OCI-LY7 (cell line): ENCODE results near the gene CPA3. TPM values are rescaled to one million over a fixed set of nuclear protein-coding genes. Genes with fewer than 3 reads are reported as not detected.

Source experiments
- BruUV-seq: library from RNA; stranded (reverse); fragments of 400-500 nt; replicated peaks from 2 replicates; lab custom pipeline; 2021; lab: Mats Ljungman, UMichigan
- CTCF ChIA-PET: fragments of 300-600 bp; sonication (Branson Sonifier 250); formaldehyde crosslinking; loops from one replicate; lab custom pipeline; 2022; ENCODE audit warnings: antibody characterized with exemption; ENCODE audit not compliant: unreplicated experiment; lab: Charles Lee
- POLR2A ChIA-PET: fragments of 300-600 bp; sonication (Branson Sonifier 250); formaldehyde crosslinking; loops from one replicate; lab custom pipeline; 2022; ENCODE audit warnings: antibody characterized with exemption; lab: Charles Lee
- DNase-seq: peaks from one replicate; pipeline ENCODE4 v3.0.0-alpha.2; 2015; ENCODE audit warnings: low spot score
- H2AFZ ChIP-seq: fragments of 200-600 bp; sonication (generic), shearing (Covaris generic); 2 replicates; pipeline ENCODE4 v1.6.1; 2014; ENCODE audit warnings: mild to moderate bottlenecking, antibody characterized with exemption, low read length, moderate library complexity
- H3K27ac ChIP-seq: fragments of 200-600 bp; sonication (generic); 2 replicates; pipeline ENCODE4 v1.5.1; 2014; ENCODE audit warnings: mixed run types, low read depth, mild to moderate bottlenecking, moderate library complexity, low read length, inconsistent platforms; ENCODE audit not compliant: poor library complexity, severe bottlenecking
- H3K36me3 ChIP-seq: fragments of 200-600 bp; sonication (generic); 2 replicates; pipeline ENCODE4 v1.6.1; 2014; ENCODE audit warnings: mild to moderate bottlenecking, antibody characterized with exemption, low read length, moderate library complexity, mixed read lengths; ENCODE audit not compliant: insufficient read depth
- H3K4me1 ChIP-seq: fragments of 200-600 bp; sonication (generic); 2 replicates; pipeline ENCODE4 v1.5.1; 2014; ENCODE audit warnings: mild to moderate bottlenecking, low read length; ENCODE audit not compliant: insufficient read depth, poor library complexity, severe bottlenecking
- H3K4me2 ChIP-seq: fragments of 200-600 bp; sonication (generic); 2 replicates; pipeline ENCODE4 v1.6.1; 2014; ENCODE audit warnings: mild to moderate bottlenecking, low read length
- H3K4me3 ChIP-seq: fragments of 200-600 bp; sonication (generic); 2 replicates; pipeline ENCODE4 v1.5.1; 2014; ENCODE audit warnings: mild to moderate bottlenecking, low read depth, low read length; ENCODE audit not compliant: poor library complexity, severe bottlenecking
- H3K79me2 ChIP-seq: fragments of 200-600 bp; sonication (generic); 2 replicates; pipeline ENCODE4 v1.6.1; 2016; ENCODE audit warnings: low read depth, mild to moderate bottlenecking, low read length, moderate library complexity, mixed read lengths; ENCODE audit not compliant: insufficient read depth
- H3K9me2 ChIP-seq: fragments of 200-600 bp; sonication (generic); 2 replicates; pipeline ENCODE4 v1.6.1; 2016; ENCODE audit warnings: mild to moderate bottlenecking, low read length, mixed read lengths; ENCODE audit not compliant: insufficient read depth
- H3K9me3 ChIP-seq: fragments of 200-600 bp; sonication (generic); 2 replicates; pipeline ENCODE4 v1.6.1; 2014; ENCODE audit warnings: mild to moderate bottlenecking, mixed run types, low read length, mixed read lengths
- H4K20me1 ChIP-seq: fragments of 200-600 bp; sonication (generic); 2 replicates; pipeline ENCODE4 v1.6.1; 2014; ENCODE audit warnings: mild to moderate bottlenecking, antibody characterized with exemption, low read length, moderate library complexity, mixed read lengths; ENCODE audit not compliant: insufficient read depth
- EZH2phosphoT487 ChIP-seq: fragments of 200-600 bp; sonication (generic); IDR thresholded peaks from 2 replicates; pipeline ENCODE4 v1.6.1; 2018; ENCODE audit warnings: low read depth, borderline replicate concordance, mild to moderate bottlenecking, mixed run types, antibody characterized with exemption, low read length, moderate library complexity, mixed read lengths
- intact Hi-C: fragments of 100-400 bp; cut with micrococcal nuclease; formaldehyde crosslinking; loops from one replicate; pipeline ENCODE4 v1.10.0; 2022; ENCODE audit not compliant: unreplicated experiment
- total RNA-seq, 2 experiments: library from RNA; depleted of rRNA in 1 of 2; stranded (reverse); fragments of >200 nt in 1 of 2; shearing (Covaris generic) in 1 of 2; gene quantifications; 2 replicates each; pipeline ENCODE4 v1.2.3, GENCODE V29; 2014 to 2022
- TF ChIP-seq, protein P1 (sequence below): fragments of 200-600 bp; sonication (generic); conservative IDR thresholded peaks from 2 replicates; pipeline ENCODE4 v1.5.1; 2014; ENCODE audit warnings: mild to moderate bottlenecking, antibody characterized with exemption, low read length, moderate library complexity, mixed read lengths

Gene CPA3
- total RNA-seq, 2 experiments from 2014 or later: not detected

DNA sequence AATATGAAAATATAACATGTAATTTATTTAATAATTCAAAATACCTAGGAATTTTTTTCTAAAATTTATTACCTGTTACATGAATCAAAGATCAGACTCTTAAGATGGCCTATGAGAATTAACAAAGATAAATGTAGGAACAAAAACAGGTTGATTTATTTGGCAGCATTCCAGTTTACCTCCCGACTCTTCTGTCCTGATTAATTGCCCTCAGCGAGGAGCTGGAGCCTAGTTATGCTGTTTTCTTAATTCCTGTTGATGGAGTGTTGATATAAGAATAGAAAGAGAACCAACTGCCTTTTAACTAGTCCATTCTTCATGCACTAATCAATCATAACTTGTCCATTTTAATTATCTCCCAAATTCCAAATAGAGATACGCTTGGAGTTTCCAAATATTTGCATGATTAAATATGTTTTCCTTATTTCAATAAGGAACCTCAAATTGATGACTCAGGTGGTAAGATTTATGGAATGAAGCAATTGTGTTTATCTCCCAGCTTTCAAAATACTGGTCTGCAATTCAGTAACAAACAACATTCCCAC lies 48.0 kb upstream of the CPA3 start:
- no peak for DNase-seq
- Histone ChIP-seq H3K36me3 (no peaks in the 10 kb centered on the region), H2AFZ (no peak overlapping the region), H4K20me1 (no peaks in the 10 kb centered on the region), H3K9me3 (no peaks in the 10 kb centered on the region), H3K79me2 (no peaks in the 10 kb centered on the region), H3K4me1 (no peaks in the 10 kb centered on the region), H3K4me3 (no peak overlapping the region), H3K27ac (no peak overlapping the region), H3K9me2 (no peaks in the 10 kb centered on the region), H3K4me2 (no peak overlapping the region)
- ChIA-PET POLR2A (no interaction called here), CTCF (no interaction called here)
- intact Hi-C loops: no loop called here
- BruUV-seq: no TSS peak
- TF ChIP-seq, protein P1, sequence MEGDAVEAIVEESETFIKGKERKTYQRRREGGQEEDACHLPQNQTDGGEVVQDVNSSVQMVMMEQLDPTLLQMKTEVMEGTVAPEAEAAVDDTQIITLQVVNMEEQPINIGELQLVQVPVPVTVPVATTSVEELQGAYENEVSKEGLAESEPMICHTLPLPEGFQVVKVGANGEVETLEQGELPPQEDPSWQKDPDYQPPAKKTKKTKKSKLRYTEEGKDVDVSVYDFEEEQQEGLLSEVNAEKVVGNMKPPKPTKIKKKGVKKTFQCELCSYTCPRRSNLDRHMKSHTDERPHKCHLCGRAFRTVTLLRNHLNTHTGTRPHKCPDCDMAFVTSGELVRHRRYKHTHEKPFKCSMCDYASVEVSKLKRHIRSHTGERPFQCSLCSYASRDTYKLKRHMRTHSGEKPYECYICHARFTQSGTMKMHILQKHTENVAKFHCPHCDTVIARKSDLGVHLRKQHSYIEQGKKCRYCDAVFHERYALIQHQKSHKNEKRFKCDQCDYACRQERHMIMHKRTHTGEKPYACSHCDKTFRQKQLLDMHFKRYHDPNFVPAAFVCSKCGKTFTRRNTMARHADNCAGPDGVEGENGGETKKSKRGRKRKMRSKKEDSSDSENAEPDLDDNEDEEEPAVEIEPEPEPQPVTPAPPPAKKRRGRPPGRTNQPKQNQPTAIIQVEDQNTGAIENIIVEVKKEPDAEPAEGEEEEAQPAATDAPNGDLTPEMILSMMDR: no peak
- no peak for TF ChIP-seq EZH2phosphoT487

DNA sequence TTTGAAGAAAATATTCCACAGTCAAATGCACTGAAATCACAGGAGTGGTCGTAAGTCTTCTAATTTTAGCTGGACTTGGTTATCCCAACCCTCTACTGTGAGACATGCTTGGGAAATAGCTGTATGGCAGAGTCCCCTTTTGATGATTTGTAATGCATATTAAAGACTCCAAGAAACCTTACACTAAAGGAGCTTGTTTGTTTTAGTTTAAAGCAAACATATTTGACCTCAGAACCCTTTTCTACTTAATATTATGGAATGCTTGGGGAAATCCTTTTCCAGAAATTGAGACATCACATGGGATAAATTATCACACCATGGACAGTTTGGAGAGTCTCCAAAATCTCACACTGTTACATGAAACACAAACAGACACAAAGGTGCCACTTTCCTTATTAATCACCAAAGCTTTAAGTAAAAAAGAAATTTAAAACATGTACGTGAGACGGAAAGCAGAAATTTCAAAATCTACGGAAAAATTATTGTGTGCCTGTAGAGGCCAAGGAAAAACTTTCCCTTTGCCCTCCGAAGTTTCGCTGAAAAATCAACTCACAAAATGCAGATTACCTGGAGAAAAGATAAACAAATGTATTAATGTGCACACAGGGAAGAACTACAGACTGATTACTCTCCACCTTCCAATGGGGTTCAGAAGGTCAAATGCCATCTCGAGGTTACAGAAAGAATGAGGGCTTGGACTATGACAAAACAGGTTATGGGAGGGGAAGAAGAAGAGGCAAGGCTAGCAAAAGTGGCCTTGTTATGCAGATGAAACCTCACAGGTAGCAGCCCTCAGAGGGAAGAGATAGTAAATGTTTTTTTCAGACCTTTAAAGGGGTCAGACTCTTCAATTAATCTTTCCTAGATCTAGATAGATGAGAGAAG lies 44.5 kb upstream of the CPA3 start:
- Histone ChIP-seq H2AFZ (no peak overlapping the region), H3K27ac (no peak overlapping the region)
- intact Hi-C loops: no loop called here

More for the DNA sequence above, 44.5 kb upstream of the CPA3 start:
- no peaks in the 10 kb centered on the region for H3K4me1 ChIP-seq
- TF ChIP-seq, protein P1: no peak
- no peak for TF ChIP-seq EZH2phosphoT487
- ChIA-PET CTCF (no interaction called here), POLR2A (no interaction called here)
- no peak for DNase-seq
- no peaks in the 10 kb centered on the region for H3K9me2 ChIP-seq
- no peaks in the 10 kb centered on the region for H3K9me3 ChIP-seq
- no peaks in the 10 kb centered on the region for H4K20me1 ChIP-seq
- H3K4me3 ChIP-seq: no peak overlapping the region
- no peaks in the 10 kb centered on the region for H3K36me3 ChIP-seq
- BruUV-seq: no TSS peak
- no peak overlapping the region for H3K4me2 ChIP-seq
- no peaks in the 10 kb centered on the region for H3K79me2 ChIP-seq
